ENCODE results near the gene SLC35D1. TPM values are rescaled to one million over a fixed set of nuclear protein-coding genes. Genes with fewer than 3 reads are reported as not detected.

SLC35D1 gene
- total RNA-seq, 1 donor, result 25.0 TPM

DNA sequence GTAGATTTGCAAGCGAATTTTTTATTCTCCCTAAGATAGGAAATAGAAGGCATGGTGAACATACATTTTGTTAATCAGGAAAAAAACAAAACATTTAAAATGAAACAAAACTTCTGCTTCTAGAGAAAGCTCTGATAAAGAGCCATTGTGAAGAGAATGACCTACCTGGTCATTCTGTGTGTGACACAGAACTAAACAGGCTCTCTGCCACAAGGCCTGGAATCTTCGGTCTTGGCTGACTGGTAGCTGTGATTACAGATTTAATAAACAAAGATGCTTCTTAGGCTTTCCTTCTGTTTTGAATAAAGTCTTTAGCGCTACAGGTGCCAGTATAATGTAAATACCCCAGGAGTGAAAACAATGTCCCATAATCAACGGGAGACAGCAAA is 22.1 kb downstream of the SLC35D1 start:
- TF ChIP-seq, protein P1, sequence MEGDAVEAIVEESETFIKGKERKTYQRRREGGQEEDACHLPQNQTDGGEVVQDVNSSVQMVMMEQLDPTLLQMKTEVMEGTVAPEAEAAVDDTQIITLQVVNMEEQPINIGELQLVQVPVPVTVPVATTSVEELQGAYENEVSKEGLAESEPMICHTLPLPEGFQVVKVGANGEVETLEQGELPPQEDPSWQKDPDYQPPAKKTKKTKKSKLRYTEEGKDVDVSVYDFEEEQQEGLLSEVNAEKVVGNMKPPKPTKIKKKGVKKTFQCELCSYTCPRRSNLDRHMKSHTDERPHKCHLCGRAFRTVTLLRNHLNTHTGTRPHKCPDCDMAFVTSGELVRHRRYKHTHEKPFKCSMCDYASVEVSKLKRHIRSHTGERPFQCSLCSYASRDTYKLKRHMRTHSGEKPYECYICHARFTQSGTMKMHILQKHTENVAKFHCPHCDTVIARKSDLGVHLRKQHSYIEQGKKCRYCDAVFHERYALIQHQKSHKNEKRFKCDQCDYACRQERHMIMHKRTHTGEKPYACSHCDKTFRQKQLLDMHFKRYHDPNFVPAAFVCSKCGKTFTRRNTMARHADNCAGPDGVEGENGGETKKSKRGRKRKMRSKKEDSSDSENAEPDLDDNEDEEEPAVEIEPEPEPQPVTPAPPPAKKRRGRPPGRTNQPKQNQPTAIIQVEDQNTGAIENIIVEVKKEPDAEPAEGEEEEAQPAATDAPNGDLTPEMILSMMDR (IDR thresholded peaks at IDR 0.05; ENCODE audit: insufficient read depth, low read depth, low read length), result no peak
- no peak overlapping the region for H3K4me3 ChIP-seq (ENCODE audit: low read depth, low read length)
- DNase-seq (ENCODE audit: low read depth), result no peak

DNA sequence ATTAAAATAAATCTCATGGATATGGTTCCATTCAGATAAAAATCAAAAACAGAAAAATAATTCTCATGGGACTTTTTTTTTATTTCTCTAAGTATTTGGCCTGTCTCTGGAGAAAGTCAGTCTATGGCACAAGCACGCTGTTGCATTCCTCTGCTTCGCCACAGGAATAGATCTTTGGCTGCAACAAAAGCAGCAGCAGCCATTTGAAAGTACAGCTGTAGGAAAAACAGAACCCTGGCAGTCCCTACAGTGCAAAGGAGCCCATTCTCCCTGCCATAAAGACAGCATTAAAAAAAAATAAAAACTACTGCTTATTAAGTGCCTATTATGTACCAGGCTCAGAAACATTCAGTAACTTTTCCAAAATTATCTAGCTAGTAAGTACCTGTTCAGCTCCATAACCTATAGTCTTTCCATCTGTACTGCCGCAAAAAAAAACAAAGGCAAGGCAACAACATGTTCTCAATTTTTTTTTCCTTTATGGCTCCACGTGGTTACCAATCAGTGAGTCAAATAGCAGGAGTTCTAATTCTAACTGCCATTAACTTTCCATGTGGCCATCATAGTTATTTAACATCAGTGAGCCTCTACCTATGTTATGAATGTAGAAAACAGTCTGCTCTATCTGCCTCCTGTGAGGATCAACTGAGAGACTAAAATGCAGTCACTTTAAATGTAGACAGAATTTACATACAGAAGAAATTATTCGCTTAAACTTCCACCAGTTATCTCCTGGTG is 22.7 kb downstream of the SLC35D1 start:
- TF ChIP-seq, protein P1 (IDR thresholded peaks at IDR 0.05; ENCODE audit: insufficient read depth, low read depth, low read length), result no peak
- H3K4me3 ChIP-seq (ENCODE audit: low read depth, low read length), result no peak overlapping the region
- no peak for DNase-seq (ENCODE audit: low read depth)

DNA sequence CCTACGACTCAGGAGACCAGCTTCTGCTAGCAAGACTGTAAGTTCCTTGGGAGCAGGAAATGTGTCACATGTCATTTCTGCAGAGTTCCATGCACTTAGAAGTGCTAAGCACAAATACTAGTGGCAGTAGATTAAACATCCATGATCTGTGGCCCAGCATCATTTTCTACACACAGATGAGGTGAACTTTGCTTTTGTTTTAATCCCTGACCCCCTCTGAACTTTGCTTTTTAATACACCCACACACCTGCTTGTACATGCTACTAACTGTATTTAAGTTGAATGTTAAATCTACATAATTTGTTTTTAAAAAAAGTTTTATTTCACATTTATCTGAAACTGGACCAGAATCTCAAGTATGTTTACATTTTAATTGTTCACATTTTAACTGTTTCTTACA is 24.5 kb downstream of the SLC35D1 start:
- TF ChIP-seq, protein P1 (IDR thresholded peaks at IDR 0.05; ENCODE audit: insufficient read depth, low read depth, low read length), result no peak
- no peak for DNase-seq (ENCODE audit: low read depth)
- no peak overlapping the region for H3K4me3 ChIP-seq (ENCODE audit: low read depth, low read length)

DNA sequence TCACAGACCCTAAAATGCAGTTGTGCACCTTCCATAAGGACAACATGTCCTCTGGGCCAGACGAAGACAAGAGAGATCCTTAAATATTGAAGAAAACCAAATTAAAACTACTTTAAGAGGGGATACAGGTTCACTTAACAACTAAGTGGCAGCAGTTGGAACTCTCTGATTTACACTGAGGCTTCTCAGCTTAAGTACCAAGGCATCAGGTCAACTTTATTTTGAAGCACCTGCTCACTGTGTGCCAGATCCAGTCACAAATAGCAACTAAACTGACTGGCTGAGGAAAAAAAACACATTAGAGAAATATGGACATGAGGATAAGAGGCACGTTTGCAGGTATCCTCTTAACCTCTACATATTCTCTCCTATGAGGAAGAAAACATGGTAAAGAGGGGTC is 33.2 kb downstream of the SLC35D1 start:
- H3K4me3 ChIP-seq (ENCODE audit: low read depth, low read length), result no peak overlapping the region
- TF ChIP-seq, protein P1 (IDR thresholded peaks at IDR 0.05; ENCODE audit: insufficient read depth, low read depth, low read length), result no peak
- no peak for DNase-seq (ENCODE audit: low read depth)

DNA sequence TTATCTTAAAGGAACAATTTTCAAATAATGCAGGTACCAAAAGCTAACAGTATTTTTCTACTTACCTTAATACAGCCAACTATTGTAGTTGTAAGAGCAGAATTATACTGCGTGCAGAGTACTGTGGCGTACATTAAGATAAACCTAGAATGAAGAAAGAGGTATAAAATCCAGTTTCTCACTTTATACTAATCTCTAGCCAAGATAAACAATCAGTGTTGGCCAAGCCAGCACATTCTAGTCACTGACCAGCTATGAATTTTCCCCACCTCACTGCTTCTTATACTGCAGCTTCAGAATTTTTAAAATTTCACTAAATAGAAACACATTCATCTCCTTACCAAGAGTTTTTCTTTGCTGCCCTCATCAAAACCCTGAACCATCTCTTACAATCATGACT is 33.6 kb downstream of the SLC35D1 start:
- H3K4me3 ChIP-seq (ENCODE audit: low read depth, low read length), result no peak overlapping the region
- DNase-seq (ENCODE audit: low read depth), result no peak

DNA sequence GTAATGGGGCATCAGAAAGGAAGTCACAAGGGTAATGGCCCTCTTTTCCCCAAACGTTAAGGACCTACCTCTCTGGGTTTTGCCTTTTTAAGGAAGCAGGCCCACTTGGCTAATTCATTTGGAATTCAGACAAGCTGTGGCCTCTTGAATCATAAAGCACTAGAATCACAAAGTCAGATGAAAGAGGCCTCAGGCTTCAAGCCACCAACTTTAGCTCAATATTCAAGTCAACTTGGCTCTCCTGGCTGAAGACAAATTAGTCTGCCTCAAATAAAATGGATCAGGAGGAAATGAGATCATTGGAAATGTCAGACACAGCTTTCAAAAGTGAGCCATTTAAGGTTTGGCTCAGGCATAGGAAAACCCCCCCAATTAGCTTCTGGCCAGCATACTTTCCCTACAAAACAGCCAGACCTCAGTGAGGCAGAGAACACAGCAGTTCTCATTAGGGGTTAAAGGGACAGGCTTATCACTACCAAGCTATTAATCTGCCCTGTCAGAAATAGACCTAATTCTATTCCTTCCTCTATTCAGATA is 34.3 kb downstream of the SLC35D1 start:
- TF ChIP-seq, protein P1 (IDR thresholded peaks at IDR 0.05; ENCODE audit: insufficient read depth, low read depth, low read length), result no peak
- H3K4me3 ChIP-seq (ENCODE audit: low read depth, low read length), result no peak overlapping the region
- DNase-seq (ENCODE audit: low read depth), result no peak

More for the DNA sequence above, 33.6 kb downstream of the SLC35D1 start:
- TF ChIP-seq, protein P1 (IDR thresholded peaks at IDR 0.05; ENCODE audit: insufficient read depth, low read depth, low read length), result no peak
